SK-N-MC (cell line): ENCODE measurements around the gene CDH4.

Experiments
- DNase-seq: peaks from one replicate; pipeline ENCODE4 v3.0.0-alpha.2; 2011; ENCODE audit warnings: low read depth, low spot score
- H3K27ac ChIP-seq: fragments of 200-600 bp; sonication (generic); 2 replicates; pipeline ENCODE4 v1.5.1; 2016; ENCODE audit warnings: mixed run types
- H3K36me3 ChIP-seq: fragments of 200-600 bp; sonication (generic); 2 replicates; pipeline ENCODE4 v1.6.1; 2017; ENCODE audit warnings: antibody characterized with exemption, low read length, mixed read lengths; ENCODE audit not compliant: insufficient read depth
- H3K4me3 ChIP-seq: fragments of 200-600 bp; sonication (generic); 2 replicates; pipeline ENCODE4 v1.5.1; 2016
- H3K9ac ChIP-seq: fragments of 200-600 bp; sonication (generic); 2 replicates; pipeline ENCODE4 v1.8.0; 2017; ENCODE audit warnings: mixed run types, mixed read lengths; ENCODE audit not compliant: insufficient read length
- H3K9me3 ChIP-seq: fragments of 200-600 bp; sonication (generic); 2 replicates; pipeline ENCODE4 v1.6.1; 2017; ENCODE audit warnings: low read depth, mild to moderate bottlenecking, antibody characterized with exemption, low read length, moderate library complexity, mixed read lengths
- EZH2 ChIP-seq: fragments of 200-600 bp; sonication (generic); IDR thresholded peaks from one replicate; pipeline ENCODE4 v1.6.1; 2017; ENCODE audit warnings: antibody characterized with exemption
- FOXP2 ChIP-seq: optimal IDR thresholded peaks from 2 replicates; pipeline ENCODE3; 2011; ENCODE audit warnings: mild to moderate bottlenecking, moderate library complexity; ENCODE audit not compliant: insufficient read depth; ENCODE audit errors: extremely low read length, control extremely low read depth
- POLR2AphosphoS5 ChIP-seq: IDR thresholded peaks from 2 replicates; pipeline ENCODE4 v1.6.1; 2012; ENCODE audit warnings: mild to moderate bottlenecking, low read depth, low read length, borderline replicate concordance

The CDH4 gene

DNA sequence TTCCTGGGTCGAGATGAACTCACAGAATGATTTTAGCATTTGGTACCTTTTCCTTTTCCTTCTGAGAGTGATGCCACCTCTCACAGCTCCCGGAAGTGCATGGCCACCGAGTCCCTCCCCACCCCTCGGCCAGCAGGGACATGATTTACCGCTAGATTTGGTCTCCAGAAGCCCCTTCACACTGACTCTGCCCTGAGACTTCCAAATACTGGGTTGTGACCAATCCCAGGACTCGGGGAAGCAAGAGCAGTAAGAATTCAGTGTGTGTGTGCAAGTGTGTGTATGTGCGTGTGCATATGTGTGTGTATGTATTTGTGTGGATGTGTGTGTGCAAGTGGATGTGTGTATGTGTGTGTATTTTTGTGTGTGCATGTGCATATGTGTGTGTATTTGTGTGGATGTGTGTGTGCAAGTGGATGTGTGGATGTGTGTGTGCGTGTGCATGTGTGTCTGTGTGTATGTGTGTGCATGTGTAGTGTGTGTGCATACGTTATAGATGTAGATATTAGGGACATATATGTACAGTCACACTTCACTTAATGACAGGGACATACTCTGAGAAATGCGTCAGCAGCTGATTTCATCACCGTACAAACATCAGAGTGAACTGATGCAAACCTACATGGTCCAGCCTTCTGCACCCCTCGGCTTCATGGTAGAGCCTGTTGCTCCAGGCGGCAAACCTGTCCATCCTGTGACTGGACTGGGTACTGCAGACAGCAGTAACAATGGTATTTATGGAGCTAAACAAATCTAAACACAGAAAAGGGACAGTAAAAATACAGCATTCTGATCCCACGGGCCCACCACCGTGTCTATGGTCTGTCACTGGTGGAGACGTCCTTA lies 439.2 kb downstream of the CDH4 start:
- H3K9ac ChIP-seq = no peak overlapping the region
- TF ChIP-seq POLR2AphosphoS5 (no peak), EZH2 (no peak), FOXP2 (no peak)
- H3K27ac ChIP-seq = no peak overlapping the region
- no peaks in the 10 kb centered on the region for H3K36me3 ChIP-seq
- H3K4me3 ChIP-seq = no peak overlapping the region
- DNase-seq = no peak
- no peaks in the 10 kb centered on the region for H3K9me3 ChIP-seq

DNA sequence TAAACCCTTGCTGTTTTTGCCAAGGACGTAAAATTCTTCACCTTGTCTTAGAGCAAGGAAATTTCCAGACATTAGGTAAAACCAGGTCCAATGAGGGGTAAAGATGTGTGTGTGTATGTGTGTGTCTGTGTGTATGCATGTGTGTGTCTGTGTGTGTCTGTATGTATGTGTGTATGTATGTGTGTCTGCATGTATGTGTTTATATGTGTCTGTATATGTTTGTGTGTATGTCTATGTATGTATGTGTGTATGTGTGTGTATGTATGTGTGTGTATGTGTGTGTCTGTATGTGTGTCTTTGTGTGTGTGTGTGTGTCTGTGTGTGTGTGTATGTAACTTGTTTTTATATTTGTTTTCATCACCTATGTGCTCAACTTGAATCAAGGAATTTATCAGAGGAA lies 439.9 kb downstream of the CDH4 start:
- no peak for TF ChIP-seq POLR2AphosphoS5
- no peak for TF ChIP-seq FOXP2
- no peak for TF ChIP-seq EZH2
- Histone ChIP-seq H3K36me3 (no peaks in the 10 kb centered on the region), H3K4me3 (no peak overlapping the region), H3K9me3 (no peaks in the 10 kb centered on the region), H3K27ac (no peak overlapping the region), H3K9ac (no peak overlapping the region)
- no peak for DNase-seq

DNA sequence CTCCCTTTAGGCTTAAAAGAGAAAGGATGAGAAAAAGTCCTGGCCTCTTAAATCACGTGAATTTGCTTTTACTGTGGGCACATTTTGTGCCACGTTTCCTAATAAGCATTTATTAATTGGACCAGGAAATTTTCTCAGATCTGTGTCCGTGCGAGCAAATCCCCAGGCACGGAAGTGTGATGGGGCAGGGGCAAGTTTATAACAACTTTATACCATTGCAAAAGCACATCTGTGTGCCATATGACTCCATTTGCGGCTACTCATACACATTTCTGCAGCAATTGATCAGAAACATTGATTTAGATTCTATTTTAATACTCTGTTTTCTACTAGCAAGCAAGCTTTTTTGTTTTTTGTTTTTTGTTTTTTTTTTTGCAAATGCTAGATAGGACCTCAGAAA lies 440.4 kb downstream of the CDH4 start:
- DNase-seq = no peak
- Histone ChIP-seq H3K36me3 (no peaks in the 10 kb centered on the region), H3K9ac (no peak overlapping the region), H3K27ac (no peak overlapping the region), H3K4me3 (no peak overlapping the region), H3K9me3 (no peaks in the 10 kb centered on the region)
- no peak for TF ChIP-seq FOXP2
- no peak for TF ChIP-seq EZH2
- TF ChIP-seq POLR2AphosphoS5 = no peak

DNA sequence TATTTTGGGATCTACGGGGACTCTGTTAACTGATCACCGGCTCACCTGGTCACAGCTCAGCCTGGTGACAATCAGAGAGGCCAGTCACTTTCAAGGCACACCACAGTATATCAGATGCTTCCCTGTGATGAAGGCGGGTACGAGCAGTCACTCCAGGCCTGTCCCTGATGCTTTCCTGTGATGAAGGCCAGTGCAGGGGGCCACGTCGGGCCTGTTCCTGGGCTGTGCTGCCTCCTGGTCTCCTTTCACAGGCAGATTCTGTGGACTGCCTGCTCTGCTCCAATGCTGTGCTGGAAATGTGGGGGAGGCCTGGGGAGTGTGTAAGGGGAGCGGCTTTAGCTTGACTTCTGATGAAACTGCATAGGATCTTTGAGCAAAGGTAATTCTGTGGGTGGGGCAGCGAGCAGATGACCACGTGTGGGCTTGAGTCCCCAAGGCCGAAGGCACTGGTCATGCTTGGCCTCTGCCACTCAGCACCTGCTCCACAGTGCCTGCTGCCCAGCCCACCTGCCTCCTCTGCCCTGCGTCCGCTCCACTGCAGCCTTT lies 441.1 kb downstream of the CDH4 start:
- Histone ChIP-seq H3K9ac (no peak overlapping the region), H3K36me3 (no peaks in the 10 kb centered on the region), H3K4me3 (no peak overlapping the region), H3K9me3 (no peaks in the 10 kb centered on the region), H3K27ac (no peak overlapping the region)
- DNase-seq = no peak
- TF ChIP-seq EZH2 (no peak), POLR2AphosphoS5 (no peak), FOXP2 (no peak)

DNA sequence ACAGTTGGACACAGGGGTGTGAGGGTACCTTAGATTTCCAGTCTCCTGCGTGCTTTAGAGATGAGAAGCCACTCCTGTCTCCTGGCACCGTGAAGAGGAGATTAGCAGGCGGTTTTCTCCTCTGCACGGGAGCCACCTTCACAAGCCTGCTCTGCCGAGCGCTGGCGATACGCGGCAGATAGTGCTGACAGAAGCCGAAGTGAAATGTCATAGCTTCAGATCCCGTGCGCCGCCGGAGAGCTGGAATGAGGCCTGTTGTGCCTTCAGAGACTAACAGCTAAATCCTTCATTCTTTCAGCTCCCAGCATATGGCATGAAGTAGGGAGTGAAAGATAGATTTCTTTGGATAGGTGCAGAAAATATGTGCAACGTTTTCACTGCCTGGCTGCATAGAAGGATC lies 442.6 kb downstream of the CDH4 start:
- no peaks in the 10 kb centered on the region for H3K36me3 ChIP-seq
- TF ChIP-seq POLR2AphosphoS5 (no peak), FOXP2 (no peak), EZH2 (no peak)
- DNase-seq = no peak
- H3K9ac ChIP-seq = no peak overlapping the region
- no peak overlapping the region for H3K27ac ChIP-seq
- H3K4me3 ChIP-seq = no peak overlapping the region
- no peaks in the 10 kb centered on the region for H3K9me3 ChIP-seq

DNA sequence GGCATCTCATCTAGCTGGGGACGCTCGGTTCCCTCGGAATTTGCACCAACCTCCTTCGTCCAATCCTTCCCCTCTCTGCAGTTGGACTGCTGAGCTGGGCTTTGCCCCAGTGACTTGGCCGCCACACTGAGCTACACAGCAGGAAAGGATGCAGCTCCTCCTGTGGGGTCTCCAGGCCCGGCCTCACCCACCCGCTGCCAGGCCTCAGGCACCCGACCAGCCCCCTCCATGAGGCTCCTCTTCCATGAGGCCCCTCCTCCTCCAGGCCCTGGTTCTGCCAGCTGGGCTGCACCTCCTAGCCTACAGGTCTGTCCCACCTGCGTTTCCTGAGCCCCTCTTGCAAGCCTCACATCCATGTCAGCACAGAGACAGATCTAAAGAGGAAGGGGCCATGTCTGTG lies 443.7 kb downstream of the CDH4 start:
- no peak overlapping the region for H3K9ac ChIP-seq
- no peaks in the 10 kb centered on the region for H3K9me3 ChIP-seq
- TF ChIP-seq EZH2 = no peak
- H3K27ac ChIP-seq = no peak overlapping the region
- no peak overlapping the region for H3K4me3 ChIP-seq
- DNase-seq = no peak
- no peaks in the 10 kb centered on the region for H3K36me3 ChIP-seq

DNA sequence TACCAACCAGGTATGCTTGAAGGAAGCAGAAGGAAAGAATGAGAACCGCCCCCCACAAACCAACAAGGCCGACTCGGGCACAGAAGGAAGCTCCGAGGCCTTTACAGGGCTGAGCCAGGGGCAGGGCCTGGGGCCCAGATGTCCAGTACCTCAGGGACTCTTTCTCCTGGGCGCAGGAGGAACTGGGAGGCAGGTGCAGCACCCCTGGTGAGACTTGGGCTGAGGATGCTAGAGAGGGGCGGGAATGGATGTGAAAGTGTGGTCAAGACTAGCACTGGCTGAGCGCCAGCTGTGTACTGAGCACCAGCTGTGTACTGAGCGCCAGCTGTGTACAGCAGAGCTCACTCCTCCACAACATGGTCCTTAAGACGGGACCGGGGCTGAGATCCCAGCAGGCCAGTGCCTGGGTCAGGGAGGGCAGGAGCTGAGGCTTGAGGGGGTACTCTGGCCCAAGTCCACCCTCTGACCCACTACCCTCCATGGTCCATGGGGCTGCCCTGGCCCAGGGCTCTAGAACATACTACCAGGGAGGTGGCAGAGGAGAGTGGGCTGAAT lies 444.2 kb downstream of the CDH4 start:
- DNase-seq = no peak
- no peak overlapping the region for H3K9ac ChIP-seq
- H3K36me3 ChIP-seq = no peaks in the 10 kb centered on the region
- H3K4me3 ChIP-seq = no peak overlapping the region
- no peak overlapping the region for H3K27ac ChIP-seq
- TF ChIP-seq FOXP2 (no peak), EZH2 (no peak), POLR2AphosphoS5 (no peak)
- H3K9me3 ChIP-seq = no peaks in the 10 kb centered on the region

DNA sequence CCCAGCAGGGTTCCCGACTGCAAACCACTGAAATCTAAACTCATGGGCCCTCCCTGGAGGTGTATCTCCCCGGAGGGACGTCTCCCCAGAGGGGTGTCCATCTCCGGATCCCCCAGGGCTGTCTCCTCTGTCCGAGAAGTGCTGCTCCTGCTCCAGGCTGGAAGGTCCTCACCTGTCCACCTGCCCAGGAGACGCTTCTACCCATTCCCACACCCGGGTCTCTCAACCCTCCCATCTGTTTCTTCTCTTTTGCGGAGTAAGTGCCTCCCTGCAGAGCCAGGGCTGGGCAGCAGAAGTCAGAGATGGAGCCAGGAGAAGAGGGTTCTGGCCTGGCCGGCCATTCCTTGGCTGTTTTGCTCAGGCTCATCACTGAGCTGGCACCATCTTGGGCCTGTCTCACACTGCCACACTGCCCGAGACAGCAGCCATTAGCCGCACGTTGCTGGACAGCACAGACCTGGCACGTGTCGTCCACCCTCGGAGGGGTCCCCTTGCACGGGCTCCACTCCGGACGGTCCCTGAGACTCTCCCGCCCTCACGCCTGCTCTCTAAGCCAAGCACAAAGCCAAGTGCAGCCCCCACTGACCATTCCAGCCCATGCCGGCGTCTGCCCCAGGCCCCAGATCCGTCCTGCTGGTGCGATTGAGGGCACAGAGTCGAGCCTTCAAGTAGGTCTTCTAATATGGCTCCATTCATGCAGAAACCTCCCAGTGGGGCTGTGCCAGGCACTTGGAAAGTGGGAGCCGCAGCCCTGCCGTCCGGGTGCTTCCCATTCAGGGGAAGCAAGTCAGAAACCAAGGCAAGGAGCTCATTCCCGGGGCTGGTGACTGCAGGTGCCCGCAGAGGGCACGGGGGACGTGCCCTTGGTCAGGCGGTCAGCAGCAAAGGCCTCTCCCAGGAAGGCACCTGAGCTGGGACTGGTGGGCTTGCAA lies 445.9 kb downstream of the CDH4 start:
- no peaks in the 10 kb centered on the region for H3K9me3 ChIP-seq

More for the DNA sequence above, 445.9 kb downstream of the CDH4 start:
- H3K36me3 ChIP-seq = no peaks in the 10 kb centered on the region
- no peak overlapping the region for H3K27ac ChIP-seq
- no peak for DNase-seq
- no peak for TF ChIP-seq EZH2
- no peak for TF ChIP-seq POLR2AphosphoS5
- no peak for TF ChIP-seq FOXP2
- no peak overlapping the region for H3K9ac ChIP-seq
- H3K4me3 ChIP-seq = no peak overlapping the region
